ENCODE data around the gene CBLB. TPM values are rescaled to one million over a fixed set of nuclear protein-coding genes. Genes with fewer than 3 reads are reported as not detected.
"Not testable (repeated sequence)": the region's sequence is repeated elsewhere in the genome, so short reads cannot be mapped to it uniquely, and the experiment has no call there.

Gene CBLB
- total and polyA plus RNA-seq, 2 donors = 14.4 to 126 TPM

DNA sequence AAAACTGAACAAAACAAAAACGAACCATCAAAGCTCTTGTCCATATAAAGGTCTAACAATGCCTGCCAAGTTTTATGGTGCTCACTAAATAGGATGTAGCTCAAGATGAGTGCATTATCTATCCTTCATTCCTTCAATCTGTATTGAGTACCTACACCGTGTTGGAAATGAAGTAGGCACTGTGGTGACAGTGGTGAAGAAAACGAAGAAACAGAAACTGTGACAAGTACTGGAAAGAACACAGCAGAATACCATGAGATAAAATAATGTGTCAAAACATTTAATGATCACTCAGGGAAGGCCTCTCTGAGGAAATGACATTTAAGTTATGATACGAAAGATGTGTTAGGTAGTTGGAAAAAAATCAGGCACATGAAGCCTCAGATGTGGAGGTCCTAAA lies 36.2 kb downstream of the CBLB start:
- H3K27ac ChIP-seq (ENCODE audit: low read depth) = no peak overlapping the region

DNA sequence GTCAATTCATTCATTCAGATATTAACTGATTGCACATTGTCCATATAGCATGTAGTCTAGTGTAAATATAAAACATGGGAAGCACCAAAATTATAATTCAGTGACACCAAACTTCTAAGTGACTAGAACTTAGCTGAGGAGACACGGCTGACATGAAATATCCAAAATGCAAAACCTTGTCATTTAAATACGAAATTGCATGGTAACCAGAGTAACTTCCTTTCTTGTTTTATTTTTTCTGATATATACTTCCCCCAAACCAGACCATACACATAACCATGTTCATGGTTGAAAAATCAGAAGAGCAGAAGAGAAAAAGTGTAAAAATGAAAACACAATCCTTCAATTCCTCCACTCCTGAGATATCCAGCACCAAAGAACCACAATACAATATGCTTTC lies 38.0 kb downstream of the CBLB start:
- no peak for DNase-seq (ENCODE audit: extremely low spot score)
- WGBS = 93% methylated on average over 2 of the region's 2 CpGs

More for the DNA sequence above, 36.2 kb downstream of the CBLB start:
- no peak overlapping the region for H3K4me3 ChIP-seq (ENCODE audit: low read depth, low read length)
- 73% methylated on average over 4 of the region's 4 CpGs for WGBS
- H3K36me3 ChIP-seq (ENCODE audit: insufficient read depth) = no peaks in the 10 kb centered on the region
- no peak for DNase-seq (ENCODE audit: extremely low spot score)
- H3K4me1 ChIP-seq (ENCODE audit: insufficient read depth) = no peaks in the 10 kb centered on the region

DNA sequence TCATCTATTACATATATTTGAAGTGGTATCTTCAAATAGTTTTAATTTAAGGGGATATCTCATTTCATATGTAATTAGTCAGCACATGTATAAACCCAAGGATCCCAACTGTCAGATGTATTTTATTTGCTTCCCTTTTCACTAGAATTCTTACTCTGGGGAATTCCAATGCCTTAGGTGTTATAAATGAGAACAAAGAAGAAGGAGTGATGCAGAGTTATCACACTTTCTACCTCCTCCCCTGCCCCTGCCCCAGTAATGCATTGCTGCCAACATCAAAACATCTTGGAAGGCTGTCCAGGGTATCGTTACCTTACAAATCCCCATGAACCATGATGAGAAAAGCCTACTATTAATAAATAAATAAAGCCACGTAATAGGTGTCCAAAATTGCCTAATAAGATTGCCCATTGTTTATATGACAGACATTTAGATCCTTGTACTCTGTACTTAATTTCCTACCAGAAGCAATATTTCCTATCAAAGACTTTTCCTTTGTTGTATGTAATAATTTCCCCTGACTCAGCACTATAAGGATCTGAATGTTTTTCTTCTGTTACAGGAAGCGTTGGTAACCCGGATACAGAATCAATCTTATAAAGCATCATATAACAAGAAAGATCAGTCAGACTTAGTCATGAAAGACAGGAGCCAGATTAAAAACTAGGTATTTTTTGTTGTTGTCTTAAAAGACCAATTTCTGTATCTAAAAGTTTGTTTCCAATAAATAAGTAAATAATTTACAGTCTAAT lies 38.8 kb downstream of the CBLB start:
- no peak overlapping the region for H3K4me3 ChIP-seq (ENCODE audit: low read depth, low read length)

More for the DNA sequence above, 38.0 kb downstream of the CBLB start:
- H3K36me3 ChIP-seq (ENCODE audit: insufficient read depth) = no peaks in the 10 kb centered on the region
- H3K4me1 ChIP-seq (ENCODE audit: insufficient read depth) = no peaks in the 10 kb centered on the region
- no peak overlapping the region for H3K27ac ChIP-seq (ENCODE audit: low read depth)
- no peak overlapping the region for H3K4me3 ChIP-seq (ENCODE audit: low read depth, low read length)

DNA sequence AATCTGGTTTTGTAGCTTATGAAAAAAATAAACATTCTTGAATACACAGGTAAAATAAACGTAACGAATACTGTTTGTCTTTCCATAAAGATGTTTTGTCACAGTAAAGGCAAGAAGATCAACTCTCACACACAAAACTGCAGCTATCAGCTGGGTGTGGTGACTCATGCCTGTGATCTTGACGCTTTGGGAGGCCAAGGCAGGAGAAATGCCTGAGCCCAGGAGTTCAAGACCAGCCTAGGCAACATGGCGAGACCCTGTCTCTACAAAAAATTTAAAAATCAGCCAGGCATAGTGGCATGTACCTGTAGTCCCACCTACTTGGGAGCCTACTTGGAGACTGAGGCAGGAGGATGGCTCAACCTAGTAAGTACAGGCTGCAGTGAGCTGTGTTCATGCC lies 39.6 kb downstream of the CBLB start:
- no peak for DNase-seq (ENCODE audit: extremely low spot score)
- no peaks in the 10 kb centered on the region for H3K36me3 ChIP-seq (ENCODE audit: insufficient read depth)
- 88% methylated on average over 4 of the region's 4 CpGs for WGBS
- H3K4me1 ChIP-seq (ENCODE audit: insufficient read depth) = no peaks in the 10 kb centered on the region
- no peak overlapping the region for H3K27ac ChIP-seq (ENCODE audit: low read depth)
- H3K4me3 ChIP-seq (ENCODE audit: low read depth, low read length) = no peak overlapping the region

More for the DNA sequence above, 38.8 kb downstream of the CBLB start:
- no peak for DNase-seq (ENCODE audit: extremely low spot score)
- Histone ChIP-seq H3K4me1 (ENCODE audit: insufficient read depth) (no peaks in the 10 kb centered on the region), H3K27ac (ENCODE audit: low read depth) (no peak overlapping the region), H3K36me3 (ENCODE audit: insufficient read depth) (no peaks in the 10 kb centered on the region)
- WGBS = 75% methylated on average over 4 of the region's 4 CpGs

DNA sequence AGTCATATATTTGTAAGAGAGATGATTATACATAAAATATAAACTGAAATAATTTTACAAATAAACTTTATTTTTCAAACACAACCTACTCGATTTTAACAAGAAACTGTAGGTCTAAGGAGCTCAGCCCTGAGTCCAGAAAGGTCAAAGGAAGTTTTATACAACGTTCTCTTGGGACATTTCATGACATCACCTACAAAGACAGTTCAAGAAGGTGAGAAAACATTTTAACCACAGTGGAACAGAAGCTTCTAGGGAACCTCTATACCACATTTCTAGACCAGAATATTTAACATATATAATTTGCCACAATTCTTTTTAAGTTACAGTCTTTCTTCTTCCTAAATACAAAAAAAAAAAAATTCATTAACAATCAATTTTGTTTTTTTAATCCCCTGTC lies 40.1 kb downstream of the CBLB start:
- Histone ChIP-seq H3K4me3 (ENCODE audit: low read depth, low read length) (no peak overlapping the region), H3K36me3 (ENCODE audit: insufficient read depth) (no peaks in the 10 kb centered on the region)
- WGBS = 73% methylated on average over 2 of the region's 2 CpGs

DNA sequence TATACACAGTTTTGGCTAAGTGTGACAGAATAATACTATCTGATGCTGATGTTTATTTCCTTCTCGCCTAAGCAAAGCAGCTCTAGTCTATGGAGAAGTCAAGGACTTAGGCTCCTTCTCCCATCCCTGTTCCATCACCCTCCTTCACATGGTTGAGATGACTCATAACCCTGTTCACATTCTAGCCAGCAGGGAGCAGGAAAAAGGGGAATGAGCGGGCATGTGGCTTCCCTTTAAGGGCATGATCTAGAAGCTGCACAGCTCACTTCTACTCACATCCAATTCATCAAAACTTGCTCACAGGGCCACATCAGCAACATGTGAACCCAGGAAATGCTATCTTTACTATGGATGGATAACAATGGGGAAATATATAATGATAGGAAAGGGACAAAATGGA lies 40.9 kb downstream of the CBLB start:
- DNase-seq (ENCODE audit: extremely low spot score) = no peak
- no peak overlapping the region for H3K27ac ChIP-seq (ENCODE audit: low read depth)
- no peaks in the 10 kb centered on the region for H3K36me3 ChIP-seq (ENCODE audit: insufficient read depth)
- no peak overlapping the region for H3K4me3 ChIP-seq (ENCODE audit: low read depth, low read length)
- 81% methylated on average over 2 of the region's 2 CpGs for WGBS
- H3K4me1 ChIP-seq (ENCODE audit: insufficient read depth) = no peaks in the 10 kb centered on the region

More for the DNA sequence above, 40.1 kb downstream of the CBLB start:
- no peaks in the 10 kb centered on the region for H3K4me1 ChIP-seq (ENCODE audit: insufficient read depth)
- no peak for DNase-seq (ENCODE audit: extremely low spot score)
- no peak overlapping the region for H3K27ac ChIP-seq (ENCODE audit: low read depth)

DNA sequence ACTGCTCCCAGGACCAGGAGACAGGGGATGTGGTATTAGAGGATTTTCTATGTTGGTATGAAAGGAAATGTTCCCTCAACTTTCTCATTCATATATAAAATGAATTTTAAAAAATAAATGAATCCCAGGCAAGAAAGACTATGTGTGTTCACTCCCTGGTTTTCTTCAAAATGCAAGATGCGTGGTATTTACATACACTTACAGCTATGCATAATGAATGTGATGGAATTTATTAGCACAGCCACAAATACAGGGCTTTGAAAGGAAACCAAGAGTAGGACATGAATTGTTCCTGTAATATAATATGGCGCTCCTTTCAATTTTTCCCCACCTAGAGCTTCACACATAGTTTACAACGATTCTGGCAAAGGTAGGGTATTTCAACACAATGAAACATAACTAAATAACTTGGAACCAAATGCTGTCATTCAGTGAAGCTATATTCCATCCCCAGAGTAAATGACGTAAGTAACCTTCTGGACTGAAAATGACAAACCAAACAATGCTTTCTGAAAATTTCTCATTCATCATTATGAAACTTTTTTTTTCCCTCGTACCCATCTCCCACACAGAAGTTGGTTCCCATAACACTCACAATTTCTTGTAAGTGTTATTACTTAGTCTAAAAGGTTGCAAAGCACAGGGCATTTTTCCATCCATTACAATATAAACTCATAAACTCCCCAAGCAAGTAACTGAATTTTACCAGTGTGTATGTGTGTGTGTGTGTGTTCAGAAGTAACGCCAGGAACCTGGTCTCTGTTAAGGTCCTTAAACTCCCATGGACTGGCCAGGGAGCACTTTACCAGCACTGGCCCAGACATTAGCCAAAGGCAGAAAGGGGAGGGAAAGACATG lies 41.8 kb downstream of the CBLB start:
- Histone ChIP-seq H3K36me3 (ENCODE audit: insufficient read depth) (no peaks in the 10 kb centered on the region), H3K27ac (ENCODE audit: low read depth) (no peak overlapping the region), H3K4me3 (ENCODE audit: low read depth, low read length) (no peak overlapping the region), H3K4me1 (ENCODE audit: insufficient read depth) (no peaks in the 10 kb centered on the region)
- DNase-seq (ENCODE audit: extremely low spot score) = no peak
- 78% methylated on average over 6 of the region's 6 CpGs for WGBS

DNA sequence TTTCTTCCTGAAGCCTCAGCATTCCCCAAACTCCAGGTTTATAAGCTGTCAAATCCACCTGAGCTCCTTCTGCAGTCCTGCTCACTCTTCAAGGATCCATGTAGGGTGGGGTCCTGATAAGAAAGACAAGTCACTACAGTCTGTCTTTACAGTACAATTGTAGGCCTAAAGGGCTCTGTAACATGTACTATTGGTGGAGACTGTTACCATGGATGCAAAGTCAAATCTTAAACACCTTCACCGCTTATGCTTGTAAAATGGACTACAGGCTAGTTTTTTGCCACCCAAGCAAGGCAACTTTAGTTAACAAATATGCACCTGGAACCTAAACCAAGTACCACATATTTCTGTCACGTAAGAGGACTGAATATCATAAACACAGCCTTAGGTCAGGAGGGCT lies 44.7 kb downstream of the CBLB start:
- WGBS = 92% methylated on average over 2 of the region's 2 CpGs
- no peaks in the 10 kb centered on the region for H3K36me3 ChIP-seq (ENCODE audit: insufficient read depth)
- H3K4me1 ChIP-seq (ENCODE audit: insufficient read depth) = no peaks in the 10 kb centered on the region
- H3K4me3 ChIP-seq (ENCODE audit: low read depth, low read length) = no peak overlapping the region
- DNase-seq (ENCODE audit: extremely low spot score) = no peak
- H3K27ac ChIP-seq (ENCODE audit: low read depth) = peak overlapping the region; percentile 56

DNA sequence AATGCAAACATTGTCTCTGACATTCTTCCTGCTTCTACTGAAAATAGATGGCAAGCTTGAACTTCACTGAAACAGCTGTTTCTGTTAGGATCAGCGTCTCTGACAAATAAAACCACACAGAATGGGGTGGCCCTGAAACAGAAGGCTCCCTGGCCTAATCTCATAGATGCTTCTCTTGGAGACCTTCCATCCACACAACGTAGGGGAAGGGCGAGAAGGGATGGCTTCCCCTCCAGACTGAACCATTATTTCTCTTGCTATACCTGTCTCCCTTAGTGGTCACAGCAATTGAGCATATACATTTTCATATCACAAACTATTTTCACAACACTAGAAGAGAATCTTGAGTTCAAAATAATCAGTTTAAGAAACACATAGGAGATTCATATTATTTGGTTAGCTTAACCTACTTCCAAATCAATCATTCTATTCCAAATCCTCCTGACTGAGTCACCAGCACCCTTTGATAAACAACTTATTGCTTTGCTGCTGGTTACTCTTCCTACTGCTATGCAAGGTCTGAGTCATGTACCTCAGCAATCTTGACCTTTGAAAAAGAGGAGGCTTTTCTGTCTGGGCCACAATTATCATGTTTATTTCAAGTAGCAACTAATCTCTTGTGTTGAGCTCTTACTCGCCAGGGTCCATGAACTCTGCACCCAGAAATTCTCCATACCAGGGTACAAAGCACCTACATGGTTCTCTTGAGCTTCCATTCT lies 45.5 kb downstream of the CBLB start:
- no peak for DNase-seq (ENCODE audit: extremely low spot score)
- Histone ChIP-seq H3K4me1 (ENCODE audit: insufficient read depth) (no peaks in the 10 kb centered on the region), H3K36me3 (ENCODE audit: insufficient read depth) (no peaks in the 10 kb centered on the region), H3K4me3 (ENCODE audit: low read depth, low read length) (no peak overlapping the region), H3K27ac (ENCODE audit: low read depth) (peak overlapping the region; percentile 56)
- 39% methylated on average over 4 of the region's 4 CpGs for WGBS

DNA sequence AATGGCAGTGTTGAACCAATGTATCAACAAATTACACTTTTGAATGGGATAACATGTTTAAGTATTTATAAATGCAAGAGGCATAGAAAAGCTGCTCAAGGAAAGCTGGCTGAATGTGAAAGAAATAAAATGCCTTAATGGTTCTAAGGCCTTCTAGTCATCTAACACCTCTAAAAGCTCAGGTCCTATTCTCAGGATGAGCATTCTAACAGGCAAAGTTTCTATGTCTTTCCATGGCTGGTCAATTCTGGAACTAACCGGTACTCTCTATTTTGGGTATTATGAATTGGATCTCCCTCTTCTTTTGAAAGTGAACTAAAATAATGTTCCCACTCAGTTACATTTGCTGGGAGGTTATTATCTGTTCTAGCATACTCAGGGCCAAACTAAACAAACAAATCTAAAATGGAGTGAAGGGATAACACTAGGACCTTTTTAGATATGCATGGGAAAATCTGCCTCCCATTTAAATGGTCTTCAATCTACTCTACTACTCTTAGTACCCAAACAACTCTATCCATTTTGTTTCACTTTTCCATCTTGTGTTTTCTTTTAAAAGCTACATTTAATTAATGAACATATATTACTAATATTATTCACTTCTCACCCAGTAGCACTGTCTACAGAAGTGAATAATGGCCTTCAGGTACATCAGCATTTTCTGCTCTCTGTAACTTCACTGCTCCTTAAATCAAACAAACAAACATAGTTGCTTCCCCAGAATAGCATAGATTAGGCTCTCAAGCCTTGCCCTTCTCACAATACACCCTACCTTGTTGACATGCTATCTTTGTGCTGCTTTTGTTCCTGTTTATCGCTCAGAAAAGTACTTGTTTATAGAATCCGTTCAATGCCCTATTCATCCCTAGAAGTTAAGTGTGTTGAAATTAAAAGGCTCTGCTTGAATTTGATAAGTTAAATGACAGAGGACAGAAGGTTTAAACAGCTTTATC lies 46.4 kb downstream of the CBLB start:
- H3K27ac ChIP-seq (ENCODE audit: low read depth) = no peak overlapping the region
- H3K36me3 ChIP-seq (ENCODE audit: insufficient read depth) = no peaks in the 10 kb centered on the region
- H3K4me3 ChIP-seq (ENCODE audit: low read depth, low read length) = no peak overlapping the region
- WGBS = 46% methylated on average over 3 of the region's 3 CpGs
- DNase-seq (ENCODE audit: extremely low spot score) = no peak
- H3K4me1 ChIP-seq (ENCODE audit: insufficient read depth) = no peaks in the 10 kb centered on the region

DNA sequence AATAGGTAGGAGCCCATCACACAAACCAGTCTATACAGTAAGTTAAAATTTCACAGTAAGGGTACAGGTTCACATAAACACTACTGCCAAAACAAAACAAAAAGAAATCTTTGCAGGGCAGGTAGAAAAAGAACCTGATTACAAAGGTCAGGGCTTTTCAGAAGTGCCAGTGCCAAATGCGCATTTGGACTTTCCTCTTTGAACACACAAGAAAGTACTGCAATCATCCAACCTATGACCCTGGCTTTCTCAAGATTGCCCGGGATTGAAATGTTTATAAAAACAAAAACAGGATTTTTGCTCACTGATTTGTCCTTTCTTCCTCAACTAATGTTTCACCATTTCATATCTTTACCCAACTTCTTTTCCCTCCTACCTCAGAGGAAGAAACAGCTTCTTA lies 47.4 kb downstream of the CBLB start:
- WGBS = 76% methylated on average over 2 of the region's 2 CpGs
- Histone ChIP-seq H3K27ac (ENCODE audit: low read depth) (no peak overlapping the region), H3K4me1 (ENCODE audit: insufficient read depth) (no peaks in the 10 kb centered on the region), H3K4me3 (ENCODE audit: low read depth, low read length) (no peak overlapping the region), H3K36me3 (ENCODE audit: insufficient read depth) (no peaks in the 10 kb centered on the region)
- no peak for DNase-seq (ENCODE audit: extremely low spot score)

DNA sequence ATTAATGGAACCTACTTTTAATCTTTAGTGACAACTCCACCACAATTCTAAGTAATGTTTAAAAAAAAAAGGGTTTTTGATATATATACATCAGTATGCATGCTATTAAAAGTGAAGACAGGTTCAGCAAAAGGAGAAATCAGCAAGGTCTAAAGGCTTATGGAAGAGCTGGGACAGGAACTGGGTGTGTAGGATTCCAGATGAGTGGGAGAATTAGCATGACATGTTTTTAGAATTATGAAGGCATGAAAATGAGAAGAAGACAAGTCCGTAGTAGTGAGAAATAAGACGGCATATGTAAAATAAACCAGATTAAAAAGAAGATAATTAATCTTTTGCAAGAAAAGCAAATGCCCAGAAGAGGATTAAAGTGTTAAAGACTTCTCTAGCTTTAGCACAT lies 52.0 kb downstream of the CBLB start:
- no peaks in the 10 kb centered on the region for H3K36me3 ChIP-seq (ENCODE audit: insufficient read depth)
- no peak overlapping the region for H3K27ac ChIP-seq (ENCODE audit: low read depth)
- H3K4me1 ChIP-seq (ENCODE audit: insufficient read depth) = no peaks in the 10 kb centered on the region
- WGBS = 56% methylated on average over 2 of the region's 2 CpGs
- no peak overlapping the region for H3K4me3 ChIP-seq (ENCODE audit: low read depth, low read length)
- DNase-seq (ENCODE audit: extremely low spot score) = no peak

DNA sequence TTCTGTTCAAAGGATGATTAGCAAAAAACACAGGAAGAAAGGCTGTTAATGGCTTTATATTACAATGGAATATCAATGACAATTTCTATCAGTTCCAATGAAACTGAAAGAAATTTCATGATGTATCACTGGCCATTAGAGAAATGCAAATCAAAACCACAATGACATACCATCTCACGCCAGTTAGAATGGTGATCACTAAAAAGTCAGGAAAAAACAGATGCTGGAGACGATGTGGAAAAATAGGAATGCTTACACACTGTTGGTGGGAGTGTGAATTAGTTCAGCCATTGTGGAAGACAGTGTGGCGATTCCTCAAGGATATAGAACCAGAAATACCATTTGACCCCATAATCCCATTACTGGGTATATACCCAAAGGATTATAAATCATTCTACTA lies 53.5 kb downstream of the CBLB start:
- DNase-seq (ENCODE audit: extremely low spot score); H3K36me3 ChIP-seq (ENCODE audit: insufficient read depth); H3K4me3 ChIP-seq (ENCODE audit: low read depth, low read length); H3K27ac ChIP-seq (ENCODE audit: low read depth); H3K4me1 ChIP-seq (ENCODE audit: insufficient read depth): not testable (repeated sequence)
- 98% methylated on average over 3 of the region's 3 CpGs for WGBS
